Measurements from ENCODE around the gene MAP2K5. TPM values are rescaled to one million over a fixed set of nuclear protein-coding genes. Genes with fewer than 3 reads are reported as not detected.

MAP2K5 gene
- polyA plus RNA-seq, 1 donor from 2014 or later = 12.1 TPM

GRCh38 chr15:67823314-67824196, 281.1 kb downstream of the MAP2K5 start:
- Histone ChIP-seq H3K9me2 (ENCODE audit: insufficient read depth, low read length) (no peaks in the 10 kb centered on the region), H3K4me3 (ENCODE audit: low read length) (peak overlapping the region; percentile 53), H3K36me3 (ENCODE audit: insufficient read depth, low read length) (no peaks in the 10 kb centered on the region), H4K20me1 (ENCODE audit: insufficient read depth) (peaks cover 4% of the 10 kb centered on the region), H3K27ac (ENCODE audit: low read length) (no peak overlapping the region), H2AFZ (ENCODE audit: low read depth, low read length) (no peak overlapping the region), H3K9me3 (ENCODE audit: low read length) (peaks cover 5% of the 10 kb centered on the region), H3F3A (ENCODE audit: insufficient read depth, low read length, poor library complexity, severe bottlenecking) (no peaks in the 10 kb centered on the region), H3K4me2 (ENCODE audit: low read length) (no peak overlapping the region), H3K79me2 (replicated peaks; ENCODE audit: insufficient read depth, low read length) (no peaks in the 10 kb centered on the region), H3K9ac (ENCODE audit: low read length) (no peak overlapping the region), H3K27me3 (ENCODE audit: insufficient read depth, low read depth, low read length) (peaks cover 98% of the 10 kb centered on the region)
- TF ChIP-seq MXI1 (conservative IDR thresholded peaks at IDR 0.05; ENCODE audit: poor library complexity, severe bottlenecking) = no peak
- no peak for TF ChIP-seq CTCF (IDR thresholded peaks at IDR 0.05; ENCODE audit: poor library complexity, severe bottlenecking)
- no peak for TF ChIP-seq REST (IDR thresholded peaks at IDR 0.05; ENCODE audit: borderline replicate concordance)
- no peak for TF ChIP-seq TAF1 (IDR thresholded peaks at IDR 0.05; ENCODE audit: low read depth)
- TF ChIP-seq EP300 (conservative IDR thresholded peaks at IDR 0.05; ENCODE audit: poor library complexity, severe bottlenecking) = no peak
- no peak for TF ChIP-seq RAD21 (conservative IDR thresholded peaks at IDR 0.05)
- TF ChIP-seq EZH2 (IDR thresholded peaks at IDR 0.05; ENCODE audit: borderline replicate concordance, insufficient read depth, low read length, poor library complexity, severe bottlenecking) = peak; percentile 82
- peak; percentile 71 for TF ChIP-seq POLR2AphosphoS5 (IDR thresholded peaks at IDR 0.05)
- no peak for TF ChIP-seq SMC3 (conservative IDR thresholded peaks at IDR 0.05; ENCODE audit: poor library complexity)

DNA sequence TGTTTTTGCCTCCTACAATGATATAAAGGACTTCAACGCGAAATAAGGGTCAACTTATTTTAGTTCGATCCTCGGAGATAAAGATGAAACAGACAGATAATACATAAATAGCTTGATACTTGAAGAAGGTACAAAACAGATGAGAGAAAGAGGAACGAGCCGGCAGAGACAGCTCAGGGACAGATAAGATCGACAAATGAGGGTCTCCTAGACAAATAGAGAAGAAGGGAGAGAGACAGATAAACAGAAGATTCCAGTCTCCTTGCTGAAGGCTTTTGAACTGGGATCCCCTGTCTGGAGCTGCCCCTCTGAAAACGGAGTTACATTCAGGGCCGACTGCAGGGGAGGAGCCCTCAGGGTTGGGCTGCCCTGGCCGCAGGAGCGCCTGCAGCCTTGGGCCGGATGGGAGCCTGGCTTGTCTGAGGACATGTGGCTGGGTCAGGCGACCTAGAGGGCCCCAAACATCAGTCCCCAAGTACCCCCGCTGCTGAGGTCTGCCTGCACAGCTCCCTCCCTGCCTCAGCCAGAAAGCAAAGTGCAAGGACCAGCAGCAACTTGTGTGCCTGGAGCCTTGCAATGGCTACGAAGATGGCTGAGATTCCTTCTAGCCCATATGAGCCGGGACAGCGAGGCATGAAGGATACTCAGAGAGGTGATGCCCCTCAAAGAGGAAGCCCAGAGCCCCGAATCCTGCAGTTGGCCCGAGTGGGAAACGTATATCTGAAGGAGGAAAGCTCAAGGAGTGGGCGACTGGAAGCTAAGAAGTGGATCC, 281.9 kb downstream of the MAP2K5 start:
- H3K4me3 ChIP-seq (ENCODE audit: low read length) = no peak overlapping the region
- no peak overlapping the region for H3K27ac ChIP-seq (ENCODE audit: low read length)
- TF ChIP-seq REST (IDR thresholded peaks at IDR 0.05; ENCODE audit: borderline replicate concordance) = no peak
- TF ChIP-seq EP300 (conservative IDR thresholded peaks at IDR 0.05; ENCODE audit: poor library complexity, severe bottlenecking) = no peak
- TF ChIP-seq EZH2 (IDR thresholded peaks at IDR 0.05; ENCODE audit: borderline replicate concordance, insufficient read depth, low read length, poor library complexity, severe bottlenecking) = no peak
- TF ChIP-seq TAF1 (IDR thresholded peaks at IDR 0.05; ENCODE audit: low read depth) = no peak
- H4K20me1 ChIP-seq (ENCODE audit: insufficient read depth) = peaks cover 4% of the 10 kb centered on the region
- H3K27me3 ChIP-seq (ENCODE audit: insufficient read depth, low read depth, low read length) = peaks cover 100% of the 10 kb centered on the region
- H3K4me2 ChIP-seq (ENCODE audit: low read length) = no peak overlapping the region
- H3F3A ChIP-seq (ENCODE audit: insufficient read depth, low read length, poor library complexity, severe bottlenecking) = no peaks in the 10 kb centered on the region
- H3K9me3 ChIP-seq (ENCODE audit: low read length) = peaks cover 5% of the 10 kb centered on the region
- H3K79me2 ChIP-seq (replicated peaks; ENCODE audit: insufficient read depth, low read length) = no peaks in the 10 kb centered on the region
- H2AFZ ChIP-seq (ENCODE audit: low read depth, low read length) = no peak overlapping the region
- H3K9ac ChIP-seq (ENCODE audit: low read length) = no peak overlapping the region
- H3K36me3 ChIP-seq (ENCODE audit: insufficient read depth, low read length) = no peaks in the 10 kb centered on the region
- no peaks in the 10 kb centered on the region for H3K9me2 ChIP-seq (ENCODE audit: insufficient read depth, low read length)
